Skeletal muscle satellite cell (primary cell): ENCODE data around the gene IL2. TPM values are rescaled to one million over a fixed set of nuclear protein-coding genes. Genes with fewer than 3 reads are reported as not detected.

Source experiments
- H3K27me3 ChIP-seq: 2 replicates; pipeline ENCODE4 v1.7.0; 2013; ENCODE audit warnings: low read length; ENCODE audit not compliant: control insufficient read depth, insufficient read depth
- H3K36me3 ChIP-seq: 2 replicates; pipeline ENCODE4 v1.7.0; 2013; ENCODE audit warnings: mild to moderate bottlenecking, control low read depth, low read length; ENCODE audit not compliant: insufficient read depth
- H3K4me1 ChIP-seq: 2 replicates; pipeline ENCODE4 v1.7.0; 2013; ENCODE audit warnings: low read length; ENCODE audit not compliant: control insufficient read depth, insufficient read depth
- H3K4me2 ChIP-seq: 2 replicates; pipeline ENCODE4 v1.7.0; 2013; ENCODE audit warnings: mild to moderate bottlenecking, low read length
- H3K4me3 ChIP-seq: 2 replicates; pipeline ENCODE4 v1.7.0; 2013; ENCODE audit warnings: low read length
- H3K9ac ChIP-seq: 2 replicates; pipeline ENCODE4 v1.7.0; 2013; ENCODE audit warnings: mild to moderate bottlenecking, low read depth, low read length, moderate library complexity
- H3K9me3 ChIP-seq: replicated peaks from 2 replicates; pipeline ENCODE4 v1.7.0; 2013; ENCODE audit warnings: mild to moderate bottlenecking, control low read depth, low read length
- total RNA-seq: library from RNA; depleted of rRNA; stranded (reverse); fragments of >200 nt; gene quantifications from 2 replicates; pipeline ENCODE4 v1.2.3, GENCODE V29; 2012; rRNA removed

IL2 gene
- not detected in 2 replicates for total RNA-seq

DNA sequence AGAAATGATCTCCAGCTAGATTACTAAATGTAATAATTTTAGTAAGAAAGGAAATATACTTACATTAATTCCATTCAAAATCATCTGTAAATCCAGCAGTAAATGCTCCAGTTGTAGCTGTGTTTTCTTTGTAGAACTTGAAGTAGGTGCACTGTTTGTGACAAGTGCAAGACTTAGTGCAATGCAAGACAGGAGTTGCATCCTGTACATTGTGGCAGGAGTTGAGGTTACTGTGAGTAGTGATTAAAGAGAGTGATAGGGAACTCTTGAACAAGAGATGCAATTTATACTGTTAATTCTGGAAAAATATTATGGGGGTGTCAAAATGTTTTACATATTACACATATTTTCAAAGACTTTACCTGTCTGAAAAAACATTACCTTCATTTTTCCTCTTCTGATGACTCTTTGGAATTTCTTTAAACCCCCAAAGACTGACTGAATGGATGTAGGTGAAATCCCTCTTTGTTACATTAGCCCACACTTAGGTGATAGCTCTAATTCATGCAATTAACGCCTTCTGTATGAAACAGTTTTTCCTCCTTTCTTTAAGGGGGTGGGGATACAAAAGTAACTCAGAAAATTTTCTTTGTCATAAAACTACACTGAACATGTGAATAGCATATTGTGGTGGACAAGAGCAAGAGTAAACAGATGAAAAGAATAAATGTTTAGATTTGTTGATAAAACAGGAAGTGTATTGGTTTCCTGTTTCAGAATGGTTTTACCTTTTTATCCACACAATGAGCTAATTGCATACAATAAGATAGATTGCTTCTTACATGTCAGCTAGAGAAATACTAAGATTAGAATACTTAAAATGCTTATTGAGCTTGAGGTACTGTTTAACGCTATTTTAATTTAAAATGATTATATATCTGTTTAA, at the start of gene IL2:
IL2 (minus strand) TSS at position 495 of the 886 bp plus-strand sequence; CDS start at position 210, 285 bp downstream.
- H3K4me1 ChIP-seq, result no peaks in the 10 kb centered on the region
- H3K9me3 ChIP-seq, result no peaks in the 10 kb centered on the region
- no peaks in the 10 kb centered on the region for H3K36me3 ChIP-seq
- H3K4me2 ChIP-seq, result no peak within 1 kb of the TSS
- no peaks in the 10 kb centered on the region for H3K27me3 ChIP-seq
- no peak within 1 kb of the TSS for H3K4me3 ChIP-seq
- no peak within 1 kb of the TSS for H3K9ac ChIP-seq

DNA sequence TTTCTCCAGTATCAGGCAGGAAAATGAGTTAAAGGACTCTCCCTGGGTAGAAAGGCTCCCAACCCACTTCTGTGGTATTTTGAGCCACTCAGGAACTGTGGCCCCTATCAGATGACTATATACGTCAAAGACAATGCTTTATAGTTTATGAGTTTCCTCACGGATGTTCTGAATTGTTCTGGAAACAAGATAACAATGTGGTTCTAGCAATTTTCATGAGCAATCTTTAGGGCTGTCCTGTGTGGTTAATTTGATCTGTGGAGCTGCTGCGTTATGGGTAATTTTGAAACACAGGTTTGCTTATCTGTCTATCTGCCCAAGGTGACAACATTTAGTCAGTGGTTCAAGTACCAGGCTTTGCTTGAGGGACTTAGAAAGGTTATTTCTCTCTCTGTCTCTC, 46.7 kb upstream of the IL2 start:
- Histone ChIP-seq H3K9ac (no peak overlapping the region), H3K4me3 (no peak overlapping the region), H3K9me3 (no peaks in the 10 kb centered on the region), H3K27me3 (peaks cover 29% of the 10 kb centered on the region), H3K4me1 (no peaks in the 10 kb centered on the region), H3K36me3 (no peaks in the 10 kb centered on the region), H3K4me2 (no peak overlapping the region)

DNA sequence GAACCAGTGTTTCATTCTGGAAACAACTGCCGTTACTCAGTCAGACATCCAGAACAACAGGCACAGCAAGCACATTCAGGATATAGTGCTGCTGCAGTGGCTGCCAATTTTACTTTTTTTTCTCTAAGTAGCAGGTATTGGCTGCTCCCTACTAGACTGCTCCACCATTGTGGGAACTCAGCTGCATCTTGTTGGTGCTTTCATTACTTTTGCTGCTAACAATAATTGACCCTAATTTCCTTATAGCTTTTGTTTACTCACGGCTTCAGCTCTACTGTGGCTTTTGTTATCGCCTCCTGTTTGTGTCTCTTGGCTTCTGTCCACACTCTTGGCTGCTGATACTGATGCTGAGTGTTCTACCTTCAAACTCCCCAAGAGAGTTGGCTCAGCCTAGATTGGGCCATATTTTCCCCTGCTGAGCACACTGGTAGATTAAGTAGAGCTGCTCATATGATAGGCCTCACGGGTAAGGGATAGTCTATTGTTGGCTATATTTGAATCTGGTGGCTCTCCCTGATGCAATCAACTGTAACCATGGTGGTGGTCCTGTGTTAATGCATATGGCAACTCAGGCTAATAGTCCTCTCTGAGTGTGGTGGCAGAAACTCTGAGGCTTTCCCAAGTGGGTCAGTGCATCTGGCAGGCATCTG, 44.5 kb upstream of the IL2 start:
- no peak overlapping the region for H3K4me2 ChIP-seq
- H3K4me3 ChIP-seq, result no peak overlapping the region
- no peak overlapping the region for H3K9ac ChIP-seq
- peaks cover 18% of the 10 kb centered on the region for H3K27me3 ChIP-seq
- H3K9me3 ChIP-seq, result no peaks in the 10 kb centered on the region
- H3K4me1 ChIP-seq, result no peaks in the 10 kb centered on the region
- H3K36me3 ChIP-seq, result no peaks in the 10 kb centered on the region

DNA sequence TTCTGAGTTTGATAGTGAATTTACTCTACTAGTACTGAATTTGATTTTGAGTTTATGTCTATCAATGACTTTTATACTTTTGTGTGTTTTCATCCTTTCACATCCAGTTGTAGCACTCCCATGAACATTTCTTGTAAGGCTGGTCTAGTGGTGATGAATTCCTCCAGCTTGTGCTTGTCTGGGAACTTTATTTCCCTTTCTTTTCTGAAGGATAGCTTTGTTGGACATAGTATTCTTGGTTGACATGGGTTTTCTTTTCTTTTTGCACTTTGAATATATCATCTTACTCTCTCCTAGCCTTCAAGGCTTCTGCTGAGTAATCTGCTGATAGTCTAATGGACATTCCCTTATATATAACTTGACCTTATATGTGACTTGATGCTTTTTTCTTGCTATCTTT, 32.5 kb upstream of the IL2 start:
- no peaks in the 10 kb centered on the region for H3K27me3 ChIP-seq
- no peak overlapping the region for H3K4me2 ChIP-seq
- no peak overlapping the region for H3K9ac ChIP-seq
- no peaks in the 10 kb centered on the region for H3K4me1 ChIP-seq
- H3K9me3 ChIP-seq, result no peaks in the 10 kb centered on the region
- no peaks in the 10 kb centered on the region for H3K36me3 ChIP-seq
- H3K4me3 ChIP-seq, result no peak overlapping the region

DNA sequence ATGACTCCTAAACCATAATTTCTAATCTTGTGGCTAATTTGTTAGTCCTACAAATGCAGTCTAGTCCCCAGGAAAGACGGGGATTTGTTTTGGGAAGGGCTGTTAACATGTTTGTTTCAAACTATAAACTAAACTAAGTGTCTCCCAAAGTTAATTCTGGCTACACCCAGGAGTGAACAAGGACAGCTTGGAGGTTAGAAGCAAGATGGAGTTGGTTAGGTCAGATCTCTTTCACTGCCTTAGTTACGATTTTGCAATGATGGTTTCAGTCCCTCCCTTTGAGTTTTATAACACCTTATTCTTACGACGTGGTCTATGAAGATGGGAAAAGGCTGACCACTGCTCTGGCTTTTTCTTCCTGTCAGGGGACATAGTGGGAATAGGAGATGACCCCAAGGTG, 27.0 kb upstream of the IL2 start:
- no peaks in the 10 kb centered on the region for H3K4me1 ChIP-seq
- no peak overlapping the region for H3K4me3 ChIP-seq
- no peaks in the 10 kb centered on the region for H3K9me3 ChIP-seq
- H3K36me3 ChIP-seq, result no peaks in the 10 kb centered on the region
- H3K27me3 ChIP-seq, result no peaks in the 10 kb centered on the region
- H3K9ac ChIP-seq, result no peak overlapping the region
- no peak overlapping the region for H3K4me2 ChIP-seq

DNA sequence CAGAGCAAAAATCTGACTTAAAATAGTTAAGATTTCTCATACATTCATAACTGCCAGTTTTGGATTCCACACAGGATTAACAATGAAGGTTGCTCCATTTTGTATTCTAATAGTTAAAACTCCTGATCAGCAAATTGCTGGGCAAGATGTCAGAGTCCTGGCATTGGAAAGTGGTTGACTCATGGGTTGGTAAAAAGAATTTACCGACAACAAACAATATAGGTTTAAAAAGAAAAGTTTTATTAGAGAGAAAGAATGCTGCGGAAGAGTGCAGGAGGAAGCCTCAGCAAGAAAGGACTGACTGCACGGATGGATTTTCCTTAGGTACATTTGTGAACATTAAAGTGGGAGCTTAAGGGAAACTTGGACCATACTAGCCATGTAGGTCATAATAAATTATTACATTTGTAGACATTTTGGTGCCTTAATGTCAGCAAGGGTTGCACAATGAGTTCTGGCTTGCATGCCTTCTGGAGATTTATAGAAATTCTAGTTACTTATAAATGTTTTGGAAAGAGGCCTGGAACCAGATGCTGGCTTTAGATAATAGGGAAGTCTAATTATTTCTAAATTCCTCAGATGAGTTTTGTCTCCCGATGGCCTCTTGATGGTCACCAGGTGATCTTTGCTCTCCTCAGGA, 25.4 kb upstream of the IL2 start:
- Histone ChIP-seq H3K4me3 (no peak overlapping the region), H3K9ac (no peak overlapping the region), H3K4me2 (no peak overlapping the region), H3K4me1 (no peaks in the 10 kb centered on the region), H3K9me3 (no peaks in the 10 kb centered on the region), H3K36me3 (no peaks in the 10 kb centered on the region), H3K27me3 (no peaks in the 10 kb centered on the region)

DNA sequence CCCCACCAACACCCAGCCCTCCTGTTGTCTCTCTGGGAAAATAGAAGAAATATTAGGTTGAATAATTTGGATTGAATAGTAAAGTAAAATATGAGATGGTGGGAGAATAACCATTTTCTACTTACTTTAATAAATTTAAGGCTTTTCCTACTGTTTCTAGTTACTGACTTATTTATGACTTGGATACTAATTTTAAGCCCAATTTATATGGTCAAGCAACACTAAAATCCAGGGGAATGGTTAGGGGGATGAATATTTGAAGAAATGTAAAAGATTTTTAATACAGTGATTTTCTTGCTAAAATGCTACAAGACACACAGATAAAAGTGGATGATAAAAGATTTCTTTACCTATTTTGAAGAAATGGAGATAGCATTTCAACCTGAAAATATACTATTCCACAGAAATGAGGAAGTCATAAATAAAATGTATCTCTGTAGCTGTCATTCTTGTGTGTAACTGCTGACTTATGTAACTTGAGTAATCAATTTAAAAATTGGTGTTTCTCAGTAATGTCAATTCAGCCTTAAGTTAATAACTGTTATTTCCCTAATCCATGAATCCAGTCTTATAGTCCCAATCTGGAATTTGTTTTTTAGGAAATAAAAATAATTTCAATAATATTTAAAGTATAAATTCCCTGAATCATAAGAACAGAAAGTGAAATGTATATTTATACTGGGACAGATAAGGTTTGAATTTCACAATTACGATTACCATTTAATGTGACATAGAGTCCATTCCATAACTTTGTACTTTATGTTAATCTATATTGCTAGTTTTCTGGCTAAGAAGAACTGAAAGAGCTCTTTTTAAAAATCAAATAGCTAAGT, 24.3 kb upstream of the IL2 start:
- Histone ChIP-seq H3K9ac (no peak overlapping the region), H3K27me3 (no peaks in the 10 kb centered on the region), H3K4me1 (no peaks in the 10 kb centered on the region), H3K4me2 (no peak overlapping the region), H3K4me3 (no peak overlapping the region), H3K36me3 (no peaks in the 10 kb centered on the region), H3K9me3 (no peaks in the 10 kb centered on the region)

DNA sequence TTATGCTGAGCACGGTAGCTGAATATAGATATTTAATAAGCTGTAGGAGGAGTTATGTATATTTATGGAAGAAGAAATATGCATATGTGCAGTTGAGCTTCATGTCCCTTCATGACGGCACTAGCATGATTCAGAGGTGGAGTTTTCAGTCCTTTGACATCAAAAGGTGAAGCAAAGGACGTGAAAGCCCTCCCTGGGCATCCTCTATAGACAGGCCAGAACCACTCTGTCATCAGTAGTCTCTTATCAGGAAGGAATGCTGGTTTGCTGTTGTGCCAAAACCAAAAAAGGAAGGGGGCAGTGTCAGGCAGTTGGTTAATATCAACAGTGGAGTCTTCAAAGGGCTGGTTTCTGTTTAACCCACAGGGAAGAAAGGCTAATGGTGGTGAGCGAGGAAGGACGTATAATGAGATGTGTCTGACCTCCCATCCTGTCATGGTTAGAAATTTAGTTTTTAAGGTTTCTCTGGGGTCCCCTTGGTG, 23.5 kb upstream of the IL2 start:
- H3K27me3 ChIP-seq, result no peaks in the 10 kb centered on the region
- no peak overlapping the region for H3K9ac ChIP-seq
- H3K36me3 ChIP-seq, result no peaks in the 10 kb centered on the region
- no peaks in the 10 kb centered on the region for H3K4me1 ChIP-seq
- H3K9me3 ChIP-seq, result no peaks in the 10 kb centered on the region
- H3K4me2 ChIP-seq, result no peak overlapping the region
- H3K4me3 ChIP-seq, result no peak overlapping the region

DNA sequence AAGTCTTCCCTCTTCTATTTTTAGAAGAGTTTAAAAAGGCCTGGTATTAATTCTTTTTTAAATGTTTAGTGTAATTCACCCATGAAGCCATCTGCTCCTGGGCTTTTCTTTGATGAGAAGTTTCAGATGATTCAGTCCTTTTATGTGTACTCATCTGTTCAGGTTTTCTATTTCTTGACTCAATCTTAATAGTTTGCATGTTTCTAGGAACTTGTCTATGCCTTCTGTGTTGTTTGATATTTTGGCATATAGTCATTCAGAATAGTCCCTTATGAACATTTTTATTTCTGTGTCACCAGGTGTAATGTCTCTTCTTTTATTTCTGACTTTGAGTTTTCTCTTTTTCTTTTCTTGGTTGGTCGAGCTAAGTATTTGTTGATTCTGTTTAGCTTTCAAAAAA, 20.2 kb upstream of the IL2 start:
- Histone ChIP-seq H3K36me3 (no peaks in the 10 kb centered on the region), H3K9me3 (no peaks in the 10 kb centered on the region), H3K4me3 (no peak overlapping the region), H3K4me1 (no peaks in the 10 kb centered on the region), H3K4me2 (no peak overlapping the region), H3K9ac (no peak overlapping the region), H3K27me3 (no peaks in the 10 kb centered on the region)

DNA sequence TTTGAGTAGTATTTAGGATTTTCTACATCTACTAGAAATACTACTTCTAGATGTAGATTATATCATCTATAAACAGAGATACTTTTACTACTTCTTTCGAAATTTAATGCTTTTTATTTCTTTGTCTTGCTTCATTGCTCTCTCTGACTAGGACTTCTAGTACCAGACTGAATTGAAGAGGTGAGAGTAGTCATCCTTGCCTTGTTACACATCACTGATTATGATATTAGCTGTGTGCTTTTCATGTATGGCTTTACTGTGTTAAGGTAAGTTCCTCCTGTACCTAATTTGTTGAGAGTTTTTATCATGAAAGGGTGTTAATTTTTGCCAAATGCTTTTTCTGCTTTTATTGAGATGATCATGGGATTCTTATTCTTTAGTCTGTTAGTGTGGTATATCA, 19.6 kb upstream of the IL2 start:
- H3K36me3 ChIP-seq, result no peaks in the 10 kb centered on the region
- no peaks in the 10 kb centered on the region for H3K27me3 ChIP-seq
- H3K4me1 ChIP-seq, result no peaks in the 10 kb centered on the region
- no peak overlapping the region for H3K4me3 ChIP-seq
- no peak overlapping the region for H3K4me2 ChIP-seq
- no peak overlapping the region for H3K9ac ChIP-seq
- no peaks in the 10 kb centered on the region for H3K9me3 ChIP-seq

DNA sequence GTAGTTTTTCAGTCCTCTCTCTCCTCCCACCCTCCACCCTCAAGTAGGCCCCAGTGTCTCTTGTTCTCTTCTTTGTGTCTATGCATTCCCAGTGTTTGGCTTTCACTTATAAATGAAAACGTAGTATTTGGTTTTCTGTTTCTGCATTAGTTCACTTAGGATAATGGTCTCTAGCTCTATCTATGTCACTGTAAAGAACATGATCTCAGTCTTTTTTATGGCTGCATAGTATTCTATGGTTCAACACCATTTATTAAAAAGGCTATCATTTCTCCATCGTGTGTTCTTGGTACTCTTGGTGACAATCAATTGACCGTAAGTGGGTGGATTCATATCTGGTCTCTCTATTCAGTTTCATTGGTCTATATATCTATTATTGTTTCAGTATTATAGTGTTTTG, 18.7 kb upstream of the IL2 start:
- Histone ChIP-seq H3K36me3 (no peaks in the 10 kb centered on the region), H3K9me3 (no peaks in the 10 kb centered on the region), H3K27me3 (no peaks in the 10 kb centered on the region), H3K9ac (no peak overlapping the region), H3K4me1 (no peaks in the 10 kb centered on the region), H3K4me3 (no peak overlapping the region), H3K4me2 (no peak overlapping the region)
